HG03457 (cell line): ENCODE measurements around the gene SLC12A7.
"Not testable (repeated sequence)": the region's sequence is repeated elsewhere in the genome, so short reads cannot be mapped to it uniquely, and the experiment has no call there.

ENCODE experiments used
- ATAC-seq: cut with Tn5 transposase; IDR thresholded peaks from one replicate; pipeline ENCODE4 v1.9.1; 2021; ENCODE audit warnings: moderate number of reproducible peaks; ENCODE audit not compliant: unreplicated experiment

Gene SLC12A7

GRCh38 chr5:1066676-1067075 lies 45.2 kb downstream of the SLC12A7 start:
- no peak for ATAC-seq

- no peak for ATAC-seq
Observed at GRCh38 chr5:1065891-1066650, 45.8 kb downstream of the SLC12A7 start.

GRCh38 chr5:1065143-1065750 lies 46.6 kb downstream of the SLC12A7 start:
- no peak for ATAC-seq

GRCh38 chr5:1064383-1065142 lies 47.3 kb downstream of the SLC12A7 start:
- ATAC-seq = no peak

GRCh38 chr5:1063661-1064382 lies 48.0 kb downstream of the SLC12A7 start:
- ATAC-seq = no peak

GRCh38 chr5:1062761-1063568 lies 48.9 kb downstream of the SLC12A7 start:
- ATAC-seq = no peak

- ATAC-seq = no peak
Observed at GRCh38 chr5:1061916-1062315, 49.9 kb downstream of the SLC12A7 start.

- ATAC-seq = not testable (repeated sequence)
Observed at GRCh38 chr5:1061292-1061691, 50.6 kb downstream of the SLC12A7 start.

- no peak for ATAC-seq
Observed at GRCh38 chr5:1060535-1060981, 51.3 kb downstream of the SLC12A7 start.

- no peak for ATAC-seq
Observed at GRCh38 chr5:1059884-1060263, 52.0 kb downstream of the SLC12A7 start.

- no peak for ATAC-seq
Observed at GRCh38 chr5:1058988-1059883, 52.6 kb downstream of the SLC12A7 start.

GRCh38 chr5:1058083-1058945 lies 53.5 kb downstream of the SLC12A7 start:
- no peak for ATAC-seq

- ATAC-seq = no peak
Observed at GRCh38 chr5:1057485-1058082, 54.3 kb downstream of the SLC12A7 start.

GRCh38 chr5:1056611-1057484 lies 55.0 kb downstream of the SLC12A7 start:
- no peak for ATAC-seq

- ATAC-seq = no peak
Observed at GRCh38 chr5:1055896-1056610, 55.8 kb downstream of the SLC12A7 start.
